H9 (cell line): ENCODE data around the gene PCSK2. TPM values are rescaled to one million over a fixed set of nuclear protein-coding genes. Genes with fewer than 3 reads are reported as not detected.

Experiments used
- DNase-seq: peaks from one replicate; pipeline ENCODE4 v3.0.0-alpha.2; 2017
- H2AFZ ChIP-seq: one replicate; pipeline ENCODE4 v1.6.1; 2013; ENCODE audit warnings: mild to moderate bottlenecking, low read length, control low read depth, moderate library complexity
- H2AK5ac ChIP-seq: 2 replicates; pipeline ENCODE4 v1.6.1; 2013; ENCODE audit warnings: low read length, control low read depth, mixed read lengths; ENCODE audit not compliant: insufficient read length
- H2BK120ac ChIP-seq: one replicate; pipeline ENCODE4 v1.6.1; 2013; ENCODE audit warnings: low read depth, mild to moderate bottlenecking, low read length, control low read depth, inconsistent platforms; ENCODE audit not compliant: poor library complexity, severe bottlenecking
- H2BK12ac ChIP-seq: 2 replicates; pipeline ENCODE4 v1.6.1; 2013; ENCODE audit warnings: low read length, control low read depth, mixed read lengths, low read depth; ENCODE audit not compliant: insufficient read length
- H2BK15ac ChIP-seq: 2 replicates; pipeline ENCODE4 v1.6.1; 2013; ENCODE audit warnings: low read depth, low read length, control low read depth
- H2BK20ac ChIP-seq: one replicate; pipeline ENCODE4 v1.6.1; 2013; ENCODE audit warnings: low read depth, mild to moderate bottlenecking, low read length, control low read depth, inconsistent platforms; ENCODE audit not compliant: poor library complexity, severe bottlenecking
- H2BK5ac ChIP-seq: 2 replicates; pipeline ENCODE4 v1.6.1; 2013; ENCODE audit warnings: low read length, control low read depth, mixed read lengths; ENCODE audit not compliant: insufficient read length
- H3K14ac ChIP-seq: 2 replicates; pipeline ENCODE4 v1.6.1; 2013; ENCODE audit warnings: low read length, control low read depth; ENCODE audit not compliant: insufficient read depth
- H3K18ac ChIP-seq: 2 replicates; pipeline ENCODE4 v1.6.1; 2013; ENCODE audit warnings: low read depth, mild to moderate bottlenecking, mixed read lengths, low read length, control low read depth; ENCODE audit not compliant: insufficient read length
- H3K23ac ChIP-seq: 2 replicates; pipeline ENCODE4 v1.6.1; 2013; ENCODE audit warnings: low read length, control low read depth, mixed read lengths, low read depth; ENCODE audit not compliant: insufficient read length
- H3K23me2 ChIP-seq: 2 replicates; pipeline ENCODE4 v1.6.1; 2013; ENCODE audit warnings: low read depth, mild to moderate bottlenecking, mixed read lengths, low read length, control low read depth; ENCODE audit not compliant: insufficient read length, poor library complexity, severe bottlenecking
- H3K27ac ChIP-seq: 2 replicates; pipeline ENCODE4 v1.5.1; 2013; ENCODE audit warnings: low read length, control low read depth, mixed read lengths, low read depth; ENCODE audit not compliant: insufficient read length
- H3K27me3 ChIP-seq: 2 replicates; pipeline ENCODE4 v1.6.1; 2013; ENCODE audit warnings: low read length, control low read depth, inconsistent platforms; ENCODE audit not compliant: insufficient read depth
- H3K4ac ChIP-seq: 2 replicates; pipeline ENCODE4 v1.6.1; 2013; ENCODE audit warnings: low read depth, mild to moderate bottlenecking, control low read depth, inconsistent platforms, low read length, moderate library complexity
- H3K4me1 ChIP-seq: 2 replicates; pipeline ENCODE4 v1.6.1; 2013; ENCODE audit warnings: low read length, control low read depth, inconsistent platforms; ENCODE audit not compliant: insufficient read depth
- H3K4me2 ChIP-seq: 2 replicates; pipeline ENCODE4 v1.6.1; 2013; ENCODE audit warnings: low read length, control low read depth, mixed read lengths; ENCODE audit not compliant: insufficient read length, insufficient read depth
- H3K56ac ChIP-seq: 2 replicates; pipeline ENCODE4 v1.6.1; 2013; ENCODE audit warnings: low read depth, mild to moderate bottlenecking, mixed read lengths, low read length, control low read depth; ENCODE audit not compliant: insufficient read length
- H3K79me1 ChIP-seq: 2 replicates; pipeline ENCODE4 v1.6.1; 2013; ENCODE audit warnings: low read depth, mild to moderate bottlenecking, moderate library complexity, low read length, control low read depth, inconsistent platforms; ENCODE audit not compliant: insufficient read depth, poor library complexity, severe bottlenecking
- H3K79me2 ChIP-seq: 2 replicates; pipeline ENCODE4 v1.6.1; 2013; ENCODE audit warnings: low read length, control low read depth, inconsistent platforms; ENCODE audit not compliant: insufficient read depth
- H3K9ac ChIP-seq: 2 replicates; pipeline ENCODE4 v1.6.1; 2013; ENCODE audit warnings: low read length, control low read depth, mixed read lengths; ENCODE audit not compliant: insufficient read length; ENCODE audit errors: extremely low read depth
- H3K9me3 ChIP-seq: one replicate; pipeline ENCODE4 v1.6.1; 2013; ENCODE audit warnings: low read depth, low read length, inconsistent platforms; ENCODE audit not compliant: control insufficient read depth
- H3T11ph ChIP-seq: one replicate; pipeline ENCODE4 v1.6.1; 2013; ENCODE audit warnings: mild to moderate bottlenecking, low read length, control low read depth, inconsistent platforms
- H4K20me1 ChIP-seq: one replicate; pipeline ENCODE4 v1.6.1; 2013; ENCODE audit not compliant: control insufficient read depth, insufficient read length, insufficient read depth
- H4K5ac ChIP-seq: 2 replicates; pipeline ENCODE4 v1.6.1; 2013; ENCODE audit warnings: low read depth, mild to moderate bottlenecking, mixed read lengths, low read length, control low read depth; ENCODE audit not compliant: insufficient read length
- H4K8ac ChIP-seq: replicated peaks from 2 replicates; pipeline ENCODE4 v1.6.1; 2013; ENCODE audit warnings: low read length, control low read depth, mixed read lengths, low read depth; ENCODE audit not compliant: insufficient read length
- H4K91ac ChIP-seq: 2 replicates; pipeline ENCODE4 v1.6.1; 2013; ENCODE audit warnings: low read depth, mild to moderate bottlenecking, moderate library complexity, mixed read lengths, low read length, control low read depth; ENCODE audit not compliant: insufficient read length
- H3K27ac Mint-ChIP-seq, 3 experiments: 2 replicates in 2 of 3; 3 replicates in 1 of 3; pipeline ENCODE4 v1.8.0; 2020 to 2021; ENCODE audit warnings: mixed read lengths in 3 of 3, mild to moderate bottlenecking in 1 of 3, moderate library complexity in 1 of 3
- H3K27me3 Mint-ChIP-seq: 2 replicates; pipeline ENCODE4 v1.8.0; 2021; ENCODE audit warnings: low read depth, mild to moderate bottlenecking, moderate library complexity, mixed read lengths
- H3K36me3 Mint-ChIP-seq, 3 experiments: 2 replicates in 2 of 3; 3 replicates in 1 of 3; pipeline ENCODE4 v1.8.0; 2020 to 2021; ENCODE audit warnings: low read depth in 3 of 3, mixed read lengths in 3 of 3; ENCODE audit not compliant: insufficient read depth in 1 of 3
- H3K4me1 Mint-ChIP-seq, 2 experiments: 2 replicates each; pipeline ENCODE4 v1.8.0; 2020; ENCODE audit warnings: mixed read lengths in 2 of 2
- H3K4me3 Mint-ChIP-seq, 2 experiments: 2 replicates in 1 of 2; 3 replicates in 1 of 2; pipeline ENCODE4 v1.8.0; 2020 to 2021; ENCODE audit warnings: mild to moderate bottlenecking in 2 of 2, mixed read lengths in 2 of 2, moderate library complexity in 1 of 2
- H3K9me3 Mint-ChIP-seq, 2 experiments: 2 replicates in 1 of 2; 3 replicates in 1 of 2; pipeline ENCODE4 v1.8.0; 2020; ENCODE audit warnings: mild to moderate bottlenecking in 2 of 2, mixed read lengths in 2 of 2, moderate library complexity in 1 of 2
- CTCF ChIP-seq: fragments of 200-600 bp; sonication (generic); conservative IDR thresholded peaks from 3 replicates; pipeline ENCODE4 v1.8.0; 2021; ENCODE audit warnings: antibody characterized with exemption, mild to moderate bottlenecking
- total RNA-seq: library from RNA; stranded (reverse); gene quantifications from 2 replicates; pipeline ENCODE4 v1.2.1, GENCODE V29; 2021

Gene PCSK2
- total RNA-seq, 1 experiment from 2014 or later = 2.8 TPM

- H3K27me3 Mint-ChIP-seq = peaks cover 2% of the 10 kb centered on the region; the same call in 1 of the 2 replicates
- H3K23me2 ChIP-seq = no peaks in the 10 kb centered on the region
- DNase-seq = no peak
Measured at GRCh38 chr20:17236766-17237165, 9.9 kb downstream of the PCSK2 start.

More at GRCh38 chr20:17236766-17237165, 9.9 kb downstream of the PCSK2 start:
- Histone ChIP-seq H3K18ac (no peak overlapping the region), H3K14ac (no peak overlapping the region), H2BK120ac (no peak overlapping the region), H2AFZ (no peak overlapping the region), H4K5ac (no peak overlapping the region), H4K8ac (no peak overlapping the region), H2AK5ac (no peak overlapping the region), H3T11ph (no peak overlapping the region), H3K9me3 (no peaks in the 10 kb centered on the region), H3K4ac (no peak overlapping the region), H2BK12ac (no peak overlapping the region), H2BK5ac (no peak overlapping the region), H3K56ac (no peak overlapping the region), H4K91ac (no peak overlapping the region), H3K9ac (no peak overlapping the region), H2BK20ac (no peak overlapping the region), H3K4me1 (no peaks in the 10 kb centered on the region), H3K79me1 (no peaks in the 10 kb centered on the region), H3K23ac (no peak overlapping the region), H3K4me2 (no peak overlapping the region), H4K20me1 (no peaks in the 10 kb centered on the region), H3K79me2 (no peaks in the 10 kb centered on the region), H3K27ac (no peak overlapping the region), H2BK15ac (no peak overlapping the region), H3K27me3 (no peaks in the 10 kb centered on the region)
- no peaks in the 10 kb centered on the region for H3K9me3 Mint-ChIP-seq
- H3K4me3 Mint-ChIP-seq = no peak overlapping the region
- TF ChIP-seq CTCF = no peak
- H3K27ac Mint-ChIP-seq = no peak overlapping the region
- no peaks in the 10 kb centered on the region for H3K4me1 Mint-ChIP-seq
- H3K36me3 Mint-ChIP-seq = no peaks in the 10 kb centered on the region
